Mesodermal cell (in vitro differentiated cells): Measurements from ENCODE around the gene CCM2L.

Source experiments
- H3K27ac ChIP-seq: 2 replicates; pipeline ENCODE4 v1.7.0; 2013; ENCODE audit warnings: mild to moderate bottlenecking, low read depth, low read length, moderate library complexity; ENCODE audit not compliant: severe bottlenecking
- H3K36me3 ChIP-seq: 2 replicates; pipeline ENCODE4 v1.7.1; 2013; ENCODE audit warnings: mild to moderate bottlenecking, low read length, moderate library complexity; ENCODE audit not compliant: control insufficient read depth, insufficient read depth
- H3K4me1 ChIP-seq: one replicate; pipeline ENCODE4 v1.7.1; 2013; ENCODE audit warnings: mild to moderate bottlenecking, low read length; ENCODE audit not compliant: insufficient read depth, control insufficient read depth, poor library complexity, severe bottlenecking
- H3K4me3 ChIP-seq: 2 replicates; pipeline ENCODE4 v1.7.0; 2013; ENCODE audit warnings: low read length, control low read depth, mild to moderate bottlenecking; ENCODE audit not compliant: insufficient read depth, poor library complexity, severe bottlenecking; ENCODE audit errors: extremely low read depth
- H3K9me3 ChIP-seq: 2 replicates; pipeline ENCODE4 v1.7.1; 2013; ENCODE audit warnings: mild to moderate bottlenecking, low read length, moderate library complexity; ENCODE audit not compliant: control insufficient read depth
- WGBS, 2 experiments: methylation state at CpG; one replicate each; pipeline ENCODE4 v1.1.5; 2013; ENCODE audit warnings: missing lambda C conversion rate in 2 of 2; ENCODE audit not compliant: insufficient coverage in 2 of 2; 5-methylcytosine and 5-hydroxymethylcytosine counted together

Gene CCM2L

GRCh38 chr20:32045999-32046398 is 35.8 kb downstream of the CCM2L start:
- Histone ChIP-seq H3K4me1 (no peaks in the 10 kb centered on the region), H3K9me3 (no peaks in the 10 kb centered on the region), H3K4me3 (no peak overlapping the region), H3K27ac (no peak overlapping the region), H3K36me3 (no peaks in the 10 kb centered on the region)
- WGBS, 2 experiments: 73 to 75% methylated on average over 3 of the region's 3 CpGs

DNA sequence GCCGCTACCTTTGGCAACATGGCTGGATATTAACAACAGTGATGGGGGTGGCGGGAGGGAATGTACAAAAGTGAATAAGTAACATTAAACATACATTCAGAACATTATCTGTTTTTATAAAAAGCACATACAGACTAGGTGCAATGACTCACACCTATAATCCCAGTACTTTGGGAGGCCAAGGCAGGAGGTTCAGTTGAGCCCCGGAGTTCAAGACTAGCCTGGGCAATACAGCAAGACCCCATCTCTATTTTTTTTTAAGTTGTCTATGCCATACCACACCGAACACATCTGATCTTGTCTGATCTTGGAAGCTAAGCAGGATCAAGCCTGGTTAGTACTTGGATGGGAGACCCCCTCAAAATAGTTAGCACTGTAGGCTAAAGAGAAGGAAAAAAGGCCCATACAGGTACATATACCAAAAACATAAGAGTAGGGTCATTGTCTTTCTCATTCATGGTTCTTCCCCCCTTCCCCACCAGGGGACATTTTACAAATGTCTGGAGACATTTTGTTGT is 40.1 kb downstream of the CCM2L start:
- H3K9me3 ChIP-seq: no peaks in the 10 kb centered on the region
- no peaks in the 10 kb centered on the region for H3K4me1 ChIP-seq
- no peak overlapping the region for H3K27ac ChIP-seq
- no peaks in the 10 kb centered on the region for H3K36me3 ChIP-seq
- H3K4me3 ChIP-seq: no peak overlapping the region
- WGBS, 2 experiments: 70 to 86% methylated on average over 1 to 2 of the region's 4 CpGs

DNA sequence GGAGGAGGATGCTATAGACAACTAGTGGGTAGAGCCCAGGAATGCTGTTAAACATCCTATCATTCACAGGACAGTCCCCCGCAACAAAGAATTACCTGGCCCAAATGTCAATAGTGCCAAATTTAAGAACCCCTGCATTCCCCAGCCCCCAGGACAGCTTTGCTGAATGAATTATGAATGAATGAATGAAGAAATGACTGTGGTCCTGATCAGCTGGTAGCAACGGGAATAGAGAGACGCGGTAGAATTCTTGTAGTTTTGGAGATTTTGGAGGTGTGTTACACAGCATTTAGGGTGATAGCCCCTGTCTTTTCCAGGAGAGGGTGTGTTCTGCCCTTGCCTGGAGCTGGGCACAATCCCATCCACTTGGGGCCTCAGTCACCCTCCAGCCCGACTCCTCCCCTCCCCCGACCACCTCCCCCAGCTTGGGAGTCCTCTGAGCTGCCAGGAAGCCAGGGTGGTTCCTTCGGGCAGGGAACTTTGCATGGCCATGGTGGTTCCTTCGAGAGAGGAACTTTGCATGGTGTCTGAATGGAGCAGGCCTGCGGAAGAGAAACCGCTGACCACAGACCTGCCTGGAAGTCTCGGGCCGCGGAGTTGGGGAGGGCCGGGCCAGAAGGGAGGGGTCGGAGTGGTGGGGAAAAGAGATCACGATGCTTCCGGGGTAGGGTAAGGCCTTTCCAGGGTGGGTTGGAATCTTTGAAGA is 40.8 kb downstream of the CCM2L start:
- Histone ChIP-seq H3K4me3 (no peak overlapping the region), H3K36me3 (no peaks in the 10 kb centered on the region), H3K9me3 (no peaks in the 10 kb centered on the region), H3K4me1 (no peaks in the 10 kb centered on the region), H3K27ac (no peak overlapping the region)
- WGBS, 2 experiments: 56 to 61% methylated on average over 6 to 13 of the region's 17 CpGs

GRCh38 chr20:32051720-32052089 is 41.5 kb downstream of the CCM2L start:
- H3K36me3 ChIP-seq: no peaks in the 10 kb centered on the region
- WGBS, 2 experiments: 67 to 68% methylated on average over 9 to 14 of the region's 14 CpGs
- no peaks in the 10 kb centered on the region for H3K4me1 ChIP-seq
- no peaks in the 10 kb centered on the region for H3K9me3 ChIP-seq
- H3K27ac ChIP-seq: no peak overlapping the region
- no peak overlapping the region for H3K4me3 ChIP-seq

- Histone ChIP-seq H3K4me3 (peak within 1 kb of the TSS; percentile 23), H3K27ac (no peak within 1 kb of the TSS), H3K4me1 (no peaks in the 10 kb centered on the region), H3K9me3 (no peaks in the 10 kb centered on the region), H3K36me3 (no peaks in the 10 kb centered on the region)
- 2 to 7% methylated on average over 33 to 38 of the region's 58 CpGs for WGBS, 2 experiments
These were observed 42.0 kb downstream of the CCM2L start, which contains the start of gene HCK for GRCh38 chr20:32052090-32052777. TSS of gene HCK (plus strand) at chr20:32052242.

DNA sequence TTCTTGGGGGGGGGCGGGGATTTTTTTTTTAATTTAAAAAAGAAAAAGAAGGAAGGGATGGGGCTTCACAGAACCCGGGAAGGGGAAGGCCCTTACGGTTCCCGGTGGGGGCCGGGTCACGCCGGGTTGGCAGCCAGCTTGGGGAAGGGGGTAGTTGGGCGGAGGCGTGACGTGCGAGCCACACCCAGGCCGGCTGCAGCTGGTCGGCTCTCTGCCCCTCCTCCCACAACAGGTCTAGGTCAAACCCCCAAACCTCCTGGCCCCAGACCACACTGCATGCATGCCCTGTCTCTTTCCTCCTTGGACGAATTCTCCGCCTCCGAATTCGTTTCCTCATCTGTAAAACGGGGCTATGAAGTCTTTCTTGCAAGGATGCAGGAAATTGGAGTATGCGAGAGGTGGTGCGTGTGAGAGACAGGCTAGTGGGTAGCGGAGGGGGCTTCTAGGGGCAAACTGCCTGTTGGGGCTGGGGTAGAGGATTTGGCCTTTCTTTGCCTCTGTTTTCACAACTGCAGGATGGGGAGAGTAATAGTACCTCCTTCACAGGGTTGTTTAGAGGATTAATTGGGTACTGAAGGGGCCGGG is 42.6 kb downstream of the CCM2L start:
- Histone ChIP-seq H3K27ac (no peak overlapping the region), H3K36me3 (no peaks in the 10 kb centered on the region), H3K4me1 (no peaks in the 10 kb centered on the region), H3K9me3 (no peaks in the 10 kb centered on the region), H3K4me3 (peak overlapping the region; percentile 23)
- 20 to 33% methylated on average over 5 to 13 of the region's 22 CpGs for WGBS, 2 experiments

DNA sequence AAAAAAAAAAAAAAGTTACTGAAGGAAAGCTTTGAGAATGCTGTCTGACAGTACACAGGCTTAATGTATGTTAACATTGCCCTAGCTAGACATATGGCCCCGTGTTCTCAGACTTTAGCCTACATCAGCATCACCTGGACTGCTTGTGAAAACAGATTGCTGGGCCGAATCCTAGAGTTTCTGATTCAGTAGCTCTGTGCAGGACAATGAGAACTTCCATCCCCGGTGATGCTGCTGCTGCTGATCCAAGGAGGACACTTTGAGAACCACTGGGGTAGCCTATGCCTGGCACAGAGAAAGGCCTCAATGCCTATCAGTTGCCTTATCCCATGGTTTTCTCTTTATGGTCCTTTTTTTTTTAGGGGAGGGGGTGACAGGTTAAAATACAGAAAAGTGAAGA is 43.4 kb downstream of the CCM2L start:
- no peak overlapping the region for H3K27ac ChIP-seq
- WGBS, 2 experiments: 88 to 91% methylated on average over 3 of the region's 3 CpGs
- H3K4me3 ChIP-seq: no peak overlapping the region
- H3K36me3 ChIP-seq: no peaks in the 10 kb centered on the region
- H3K9me3 ChIP-seq: no peaks in the 10 kb centered on the region
- no peaks in the 10 kb centered on the region for H3K4me1 ChIP-seq

- H3K36me3 ChIP-seq: no peaks in the 10 kb centered on the region
- no peak overlapping the region for H3K27ac ChIP-seq
- H3K4me3 ChIP-seq: no peak overlapping the region
- WGBS, 2 experiments: 81 to 92% methylated on average over 5 to 7 of the region's 10 CpGs
- no peaks in the 10 kb centered on the region for H3K4me1 ChIP-seq
- H3K9me3 ChIP-seq: no peaks in the 10 kb centered on the region
These were observed 46.7 kb downstream of the CCM2L start for GRCh38 chr20:32056708-32057483.

DNA sequence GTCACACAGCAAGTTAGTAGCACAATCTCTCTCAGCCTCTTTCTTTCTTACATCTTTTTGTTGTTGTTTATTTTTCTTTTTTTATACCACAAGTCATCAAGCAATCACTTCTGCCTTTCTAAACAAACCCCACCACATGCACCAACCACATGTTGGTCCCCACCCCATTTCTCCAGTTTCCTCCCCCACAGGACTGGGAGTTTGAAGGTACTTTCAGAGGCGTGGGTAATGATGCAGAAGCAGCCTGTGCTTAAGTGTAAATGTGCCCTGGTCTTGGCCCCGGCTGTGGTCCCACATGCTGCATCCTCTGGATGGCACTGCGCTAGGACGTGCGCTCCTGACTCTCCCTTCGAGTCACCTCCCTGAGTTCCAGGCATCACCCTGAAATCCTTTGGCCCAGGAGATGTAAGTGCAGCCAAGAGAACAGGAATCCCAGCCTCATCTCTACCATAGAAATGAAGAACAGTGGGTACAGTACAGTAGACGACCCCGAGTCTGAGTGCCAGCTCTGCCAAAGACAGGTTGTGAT is 47.5 kb downstream of the CCM2L start:
- Histone ChIP-seq H3K36me3 (no peaks in the 10 kb centered on the region), H3K4me1 (peaks cover 6% of the 10 kb centered on the region), H3K27ac (no peak overlapping the region), H3K4me3 (no peak overlapping the region), H3K9me3 (no peaks in the 10 kb centered on the region)
- WGBS, 2 experiments: 84 to 86% methylated on average over 7 to 8 of the region's 8 CpGs

DNA sequence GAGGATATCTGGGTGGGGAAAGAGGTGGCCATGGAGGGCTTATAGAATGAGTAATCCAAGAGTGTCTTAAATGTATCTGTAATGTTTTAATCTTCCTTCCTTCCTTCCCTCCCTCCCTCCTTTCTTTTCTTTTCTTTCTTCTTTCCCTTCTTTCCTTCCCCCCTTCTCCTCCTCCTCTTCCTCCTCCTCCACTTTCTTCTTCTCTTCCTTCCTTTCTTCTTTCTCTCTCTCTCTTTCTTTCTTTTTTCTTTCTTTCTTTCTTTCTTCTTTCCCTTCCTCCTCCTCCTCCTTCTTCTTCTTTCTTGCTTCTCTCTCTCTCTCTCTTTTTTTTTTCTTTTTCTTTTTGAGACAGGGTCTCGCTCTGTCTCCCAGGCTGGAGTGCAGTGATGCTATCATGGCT is 49.0 kb downstream of the CCM2L start:
- Histone ChIP-seq H3K36me3 (no peaks in the 10 kb centered on the region), H3K4me3 (no peak overlapping the region), H3K9me3 (no peaks in the 10 kb centered on the region), H3K27ac (no peak overlapping the region), H3K4me1 (peaks cover 7% of the 10 kb centered on the region)
- WGBS, 2 experiments: 91% methylated on average over 1 of the region's 1 CpG; no CpG with 5 or more reads in 1 of the 2 experiments
